Loucy (cell line): Measurements from ENCODE around the gene CFAP206.

ENCODE experiments used
- H2AFZ ChIP-seq: fragments of 200-600 bp; sonication (generic); 2 replicates; pipeline ENCODE4 v1.6.0; 2016; ENCODE audit warnings: antibody characterized with exemption, mild to moderate bottlenecking, low read length, moderate library complexity
- H3F3A ChIP-seq: fragments of 200-600 bp; 2 replicates; pipeline ENCODE4 v1.6.0; 2016; ENCODE audit warnings: antibody characterized with exemption, low read depth, mild to moderate bottlenecking
- H3K27me3 ChIP-seq: fragments of 200-600 bp; sonication (generic); 2 replicates; pipeline ENCODE4 v1.6.1; 2014; ENCODE audit warnings: low read length, mild to moderate bottlenecking; ENCODE audit not compliant: insufficient read depth, poor library complexity, severe bottlenecking
- H3K36me3 ChIP-seq: fragments of 200-600 bp; sonication (generic); 2 replicates; pipeline ENCODE4 v1.6.1; 2016; ENCODE audit warnings: low read length; ENCODE audit not compliant: insufficient read depth
- H3K4me1 ChIP-seq: fragments of 200-600 bp; sonication (generic); 2 replicates; pipeline ENCODE4 v1.5.1; 2014; ENCODE audit warnings: low read length, mild to moderate bottlenecking; ENCODE audit not compliant: insufficient read depth, poor library complexity, severe bottlenecking
- H3K4me2 ChIP-seq: fragments of 200-600 bp; sonication (generic); 2 replicates; pipeline ENCODE4 v1.6.0; 2014; ENCODE audit warnings: antibody characterized with exemption, low read length, low read depth, mild to moderate bottlenecking; ENCODE audit not compliant: poor library complexity, severe bottlenecking
- H3K4me3 ChIP-seq: fragments of 200-600 bp; sonication (generic); 2 replicates; pipeline ENCODE4 v1.5.1; 2014; ENCODE audit warnings: low read length, mild to moderate bottlenecking, mixed read lengths; ENCODE audit not compliant: poor library complexity, severe bottlenecking
- H3K79me2 ChIP-seq: fragments of 200-600 bp; sonication (generic); 2 replicates; pipeline ENCODE4 v1.6.1; 2014; ENCODE audit warnings: low read length; ENCODE audit not compliant: insufficient read depth
- H3K9ac ChIP-seq: fragments of 200-600 bp; sonication (generic); 2 replicates; pipeline ENCODE4 v1.6.0; 2014; ENCODE audit warnings: mild to moderate bottlenecking, low read depth, low read length, moderate library complexity; ENCODE audit not compliant: poor library complexity, severe bottlenecking
- H3K9me2 ChIP-seq: fragments of 200-600 bp; sonication (generic); replicated peaks from 2 replicates; pipeline ENCODE4 v1.6.1; 2016; ENCODE audit warnings: low read depth, low read length, mixed read lengths
- H3K9me3 ChIP-seq: fragments of 200-600 bp; sonication (generic); 2 replicates; pipeline ENCODE4 v1.6.1; 2014; ENCODE audit warnings: mild to moderate bottlenecking, antibody characterized with exemption, low read length, low read depth; ENCODE audit not compliant: insufficient read depth
- H4K20me1 ChIP-seq: fragments of 200-600 bp; sonication (generic); 2 replicates; pipeline ENCODE4 v1.6.0; 2014; ENCODE audit warnings: antibody characterized with exemption, low read length, mild to moderate bottlenecking; ENCODE audit not compliant: insufficient read depth, poor library complexity, severe bottlenecking
- EZH2phosphoT487 ChIP-seq: fragments of 200-600 bp; IDR thresholded peaks from 2 replicates; pipeline ENCODE4 v1.6.1; 2018; ENCODE audit warnings: antibody characterized with exemption, mild to moderate bottlenecking, moderate library complexity, borderline replicate concordance
- TF ChIP-seq, protein P1 (sequence below): fragments of 200-600 bp; sonication (generic); conservative IDR thresholded peaks from 2 replicates; pipeline ENCODE4 v1.5.1; 2014; ENCODE audit warnings: mild to moderate bottlenecking, antibody characterized with exemption, low read length

Gene CFAP206

DNA sequence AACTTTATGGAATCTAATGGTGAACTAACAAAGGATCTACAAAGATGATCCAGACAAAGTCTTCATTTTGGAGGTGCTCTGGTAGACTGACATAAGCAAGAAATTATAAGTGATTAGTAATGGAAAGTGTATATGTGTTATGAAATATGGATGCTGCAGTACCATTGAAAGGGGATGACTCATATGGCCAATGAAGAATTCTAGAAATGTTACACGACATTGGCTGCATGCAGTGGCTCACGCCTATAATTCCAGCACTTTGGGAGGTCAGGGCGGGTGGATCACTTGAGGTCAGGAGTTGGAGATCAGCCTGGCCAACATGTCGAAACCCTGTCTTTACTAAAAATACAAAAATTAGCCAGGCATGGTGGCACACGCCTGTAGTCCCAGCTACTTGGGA is 23.5 kb downstream of the CFAP206 start:
- no peaks in the 10 kb centered on the region for H4K20me1 ChIP-seq
- no peaks in the 10 kb centered on the region for H3K79me2 ChIP-seq
- no peak overlapping the region for H3K9ac ChIP-seq
- H2AFZ ChIP-seq = no peak overlapping the region
- no peaks in the 10 kb centered on the region for H3K9me2 ChIP-seq
- no peaks in the 10 kb centered on the region for H3K4me1 ChIP-seq
- no peaks in the 10 kb centered on the region for H3F3A ChIP-seq
- H3K36me3 ChIP-seq = no peaks in the 10 kb centered on the region
- TF ChIP-seq EZH2phosphoT487 = no peak
- TF ChIP-seq, protein P1, sequence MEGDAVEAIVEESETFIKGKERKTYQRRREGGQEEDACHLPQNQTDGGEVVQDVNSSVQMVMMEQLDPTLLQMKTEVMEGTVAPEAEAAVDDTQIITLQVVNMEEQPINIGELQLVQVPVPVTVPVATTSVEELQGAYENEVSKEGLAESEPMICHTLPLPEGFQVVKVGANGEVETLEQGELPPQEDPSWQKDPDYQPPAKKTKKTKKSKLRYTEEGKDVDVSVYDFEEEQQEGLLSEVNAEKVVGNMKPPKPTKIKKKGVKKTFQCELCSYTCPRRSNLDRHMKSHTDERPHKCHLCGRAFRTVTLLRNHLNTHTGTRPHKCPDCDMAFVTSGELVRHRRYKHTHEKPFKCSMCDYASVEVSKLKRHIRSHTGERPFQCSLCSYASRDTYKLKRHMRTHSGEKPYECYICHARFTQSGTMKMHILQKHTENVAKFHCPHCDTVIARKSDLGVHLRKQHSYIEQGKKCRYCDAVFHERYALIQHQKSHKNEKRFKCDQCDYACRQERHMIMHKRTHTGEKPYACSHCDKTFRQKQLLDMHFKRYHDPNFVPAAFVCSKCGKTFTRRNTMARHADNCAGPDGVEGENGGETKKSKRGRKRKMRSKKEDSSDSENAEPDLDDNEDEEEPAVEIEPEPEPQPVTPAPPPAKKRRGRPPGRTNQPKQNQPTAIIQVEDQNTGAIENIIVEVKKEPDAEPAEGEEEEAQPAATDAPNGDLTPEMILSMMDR = no peak
- no peaks in the 10 kb centered on the region for H3K27me3 ChIP-seq
- H3K9me3 ChIP-seq = no peaks in the 10 kb centered on the region
- no peak overlapping the region for H3K4me2 ChIP-seq
- H3K4me3 ChIP-seq = no peak overlapping the region

DNA sequence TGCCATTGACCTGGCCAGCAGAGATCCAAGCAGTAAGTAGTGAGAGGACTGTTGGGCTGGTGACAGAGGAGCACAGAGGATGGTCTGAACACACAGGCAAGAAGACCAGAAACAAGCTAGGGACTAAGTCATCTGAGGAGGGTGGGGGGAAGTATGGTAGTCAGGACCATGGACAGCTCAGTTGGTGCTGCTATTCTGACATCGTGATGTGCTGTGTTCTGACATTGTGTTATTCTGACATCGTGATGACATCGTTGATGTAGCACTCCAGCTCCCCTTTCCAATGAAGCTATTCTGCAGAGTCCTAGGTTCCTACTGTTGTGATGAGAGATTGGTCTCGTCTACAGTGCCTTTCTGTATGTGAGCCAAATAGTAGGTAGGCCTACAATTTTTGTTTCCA is 28.7 kb downstream of the CFAP206 start:
- no peaks in the 10 kb centered on the region for H3K79me2 ChIP-seq
- no peak overlapping the region for H3K4me3 ChIP-seq
- H3K36me3 ChIP-seq = no peaks in the 10 kb centered on the region
- no peaks in the 10 kb centered on the region for H3F3A ChIP-seq
- H3K4me1 ChIP-seq = no peaks in the 10 kb centered on the region
- TF ChIP-seq, protein P1 = no peak
- no peak for TF ChIP-seq EZH2phosphoT487
- H3K9ac ChIP-seq = no peak overlapping the region
- no peak overlapping the region for H3K4me2 ChIP-seq
- no peaks in the 10 kb centered on the region for H3K9me2 ChIP-seq
- no peaks in the 10 kb centered on the region for H4K20me1 ChIP-seq
- no peaks in the 10 kb centered on the region for H3K9me3 ChIP-seq
- H3K27me3 ChIP-seq = no peaks in the 10 kb centered on the region
- H2AFZ ChIP-seq = no peak overlapping the region

DNA sequence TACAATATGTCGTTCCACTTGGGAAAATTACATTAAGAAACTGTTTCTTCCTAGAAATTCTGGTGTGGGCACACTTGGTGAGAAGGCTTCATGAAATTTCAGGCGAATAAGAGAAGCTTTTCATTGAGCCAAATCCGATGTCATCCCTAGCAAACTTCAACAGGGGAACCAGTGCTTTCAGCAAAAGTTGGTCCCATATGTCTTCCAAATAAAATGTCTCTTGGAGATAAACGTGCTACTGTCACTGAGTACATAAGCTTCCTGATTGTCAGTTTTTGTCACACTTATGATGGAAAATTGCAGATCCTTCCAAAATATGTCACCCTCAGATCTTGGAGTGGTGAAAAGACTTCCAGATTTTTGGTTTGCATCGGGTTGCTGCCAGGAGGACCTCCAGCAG is 33.9 kb downstream of the CFAP206 start:
- Histone ChIP-seq H3K27me3 (no peaks in the 10 kb centered on the region), H3K9ac (no peak overlapping the region), H3F3A (no peaks in the 10 kb centered on the region), H4K20me1 (no peaks in the 10 kb centered on the region), H3K36me3 (no peaks in the 10 kb centered on the region), H3K4me2 (no peak overlapping the region), H3K9me2 (no peaks in the 10 kb centered on the region), H3K4me3 (no peak overlapping the region), H3K9me3 (no peaks in the 10 kb centered on the region), H2AFZ (no peak overlapping the region), H3K4me1 (no peaks in the 10 kb centered on the region), H3K79me2 (no peaks in the 10 kb centered on the region)
- TF ChIP-seq, protein P1 = no peak
- TF ChIP-seq EZH2phosphoT487 = no peak
